ENCODE data around the gene EMC6.

The EMC6 gene

DNA sequence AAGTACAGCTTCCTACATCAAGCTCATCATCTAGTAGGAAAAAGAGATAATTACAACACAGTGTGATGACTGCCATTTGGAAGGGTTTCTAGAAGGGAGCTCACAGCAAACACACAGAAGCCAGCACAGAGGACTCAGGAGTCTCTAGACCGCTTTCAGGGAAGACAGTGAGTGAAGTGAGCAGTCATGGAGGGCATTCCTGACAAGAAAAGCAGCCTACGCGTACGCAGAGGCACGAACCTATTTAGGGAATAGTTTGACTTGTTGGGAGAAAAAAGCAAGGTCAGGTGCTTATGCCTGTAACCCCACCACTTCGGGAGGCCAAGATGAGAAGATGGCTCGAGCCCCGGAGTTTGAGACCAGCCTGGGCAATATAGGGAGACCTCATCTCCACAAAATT is 46.7 kb downstream of the EMC6 start:
- no peak for DNase-seq

DNA sequence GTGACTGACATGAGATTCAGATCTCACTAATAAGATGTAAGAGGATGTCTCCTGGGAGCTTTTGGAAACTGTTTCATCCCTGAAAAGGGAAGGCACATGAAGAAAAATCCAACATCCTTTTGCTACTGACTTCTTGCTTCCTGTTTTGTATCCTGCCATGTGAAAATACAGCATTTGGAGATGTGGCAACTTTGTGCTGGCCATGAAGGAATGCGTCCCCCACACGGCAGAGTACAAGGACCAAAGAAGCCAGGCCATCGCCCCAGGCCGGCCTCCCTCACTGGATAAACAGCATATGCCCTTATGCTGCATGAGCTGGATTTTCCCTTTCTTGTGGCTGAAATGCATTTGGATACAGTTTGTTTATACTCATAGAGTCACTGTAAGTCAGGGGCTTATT is 49.6 kb downstream of the EMC6 start:
- DNase-seq: no peak

DNA sequence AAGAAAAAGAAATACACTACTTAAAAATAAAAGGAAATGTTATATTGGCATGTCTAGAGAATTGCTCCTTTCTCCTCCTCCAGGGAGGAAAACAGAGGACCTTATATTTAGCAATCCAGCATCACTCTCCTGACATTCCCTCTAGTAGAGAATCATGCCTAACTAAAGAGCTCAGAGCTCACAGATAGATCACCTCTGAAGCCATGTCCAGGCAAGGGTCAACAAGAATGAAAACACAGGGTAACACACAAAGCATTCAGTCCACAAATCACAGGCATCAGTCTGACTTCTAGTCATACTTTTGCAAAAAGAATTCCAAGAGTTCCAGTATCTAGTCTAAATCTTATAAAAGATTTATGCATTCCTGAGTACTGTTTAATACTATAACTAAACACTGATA is 50.7 kb downstream of the EMC6 start:
- DNase-seq: no peak

Measured in NCI-H2081 (cell line).